IPS-15b (cell line): ENCODE results near the gene BNC2.

Experiments used
- H3K27me3 ChIP-seq: one replicate; pipeline ENCODE4 v1.6.1; 2013; ENCODE audit warnings: low read length; ENCODE audit not compliant: control insufficient read depth, insufficient read depth
- H3K36me3 ChIP-seq: one replicate; pipeline ENCODE4 v1.6.1; 2013; ENCODE audit warnings: low read length; ENCODE audit not compliant: control insufficient read depth, insufficient read depth
- H3K4me1 ChIP-seq: one replicate; pipeline ENCODE4 v1.6.1; 2013; ENCODE audit warnings: mild to moderate bottlenecking, low read length; ENCODE audit not compliant: control insufficient read depth, insufficient read depth
- H3K4me3 ChIP-seq: one replicate; pipeline ENCODE4 v1.5.1; 2013; ENCODE audit warnings: low read depth, low read length
- H3K9ac ChIP-seq: one replicate; pipeline ENCODE4 v1.6.1; 2013; ENCODE audit warnings: low read depth, mild to moderate bottlenecking, low read length
- H3K9me3 ChIP-seq: one replicate; pipeline ENCODE4 v1.6.1; 2013; ENCODE audit warnings: mild to moderate bottlenecking, low read length; ENCODE audit not compliant: control insufficient read depth, insufficient read depth

Gene BNC2

GRCh38 chr9:16704116-16705110 is 166.1 kb downstream of the BNC2 start:
- H3K9me3 ChIP-seq = no peaks in the 10 kb centered on the region
- H3K4me1 ChIP-seq = peaks cover 34% of the 10 kb centered on the region
- H3K27me3 ChIP-seq = no peaks in the 10 kb centered on the region
- no peak overlapping the region for H3K4me3 ChIP-seq
- H3K9ac ChIP-seq = no peak overlapping the region
- H3K36me3 ChIP-seq = no peaks in the 10 kb centered on the region

DNA sequence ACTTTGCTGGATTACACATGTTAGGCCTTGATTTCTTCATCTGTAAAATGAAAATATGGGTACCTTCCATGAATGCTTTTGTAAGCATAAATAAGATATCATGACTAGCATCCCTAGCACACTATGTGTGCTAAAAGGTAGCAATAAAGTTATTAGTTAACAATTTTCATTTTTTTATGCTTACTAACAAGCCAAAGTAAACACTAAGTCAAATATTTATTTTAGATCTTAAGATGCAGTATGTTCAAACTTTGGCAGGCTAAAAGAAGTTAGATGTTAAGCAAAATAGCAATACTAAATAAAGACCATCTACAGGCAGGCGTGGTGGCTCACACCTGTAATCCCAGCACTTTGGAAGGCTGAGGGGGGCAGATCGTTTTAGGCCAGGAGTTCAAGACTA is 169.1 kb downstream of the BNC2 start:
- no peaks in the 10 kb centered on the region for H3K36me3 ChIP-seq
- H3K4me1 ChIP-seq = peaks cover 16% of the 10 kb centered on the region
- no peak overlapping the region for H3K4me3 ChIP-seq
- H3K9me3 ChIP-seq = no peaks in the 10 kb centered on the region
- H3K27me3 ChIP-seq = no peaks in the 10 kb centered on the region
- no peak overlapping the region for H3K9ac ChIP-seq

GRCh38 chr9:16693616-16694015 is 176.9 kb downstream of the BNC2 start:
- Histone ChIP-seq H3K27me3 (no peaks in the 10 kb centered on the region), H3K36me3 (no peaks in the 10 kb centered on the region), H3K4me1 (peaks cover 6% of the 10 kb centered on the region), H3K9me3 (no peaks in the 10 kb centered on the region), H3K9ac (no peak overlapping the region), H3K4me3 (no peak overlapping the region)

DNA sequence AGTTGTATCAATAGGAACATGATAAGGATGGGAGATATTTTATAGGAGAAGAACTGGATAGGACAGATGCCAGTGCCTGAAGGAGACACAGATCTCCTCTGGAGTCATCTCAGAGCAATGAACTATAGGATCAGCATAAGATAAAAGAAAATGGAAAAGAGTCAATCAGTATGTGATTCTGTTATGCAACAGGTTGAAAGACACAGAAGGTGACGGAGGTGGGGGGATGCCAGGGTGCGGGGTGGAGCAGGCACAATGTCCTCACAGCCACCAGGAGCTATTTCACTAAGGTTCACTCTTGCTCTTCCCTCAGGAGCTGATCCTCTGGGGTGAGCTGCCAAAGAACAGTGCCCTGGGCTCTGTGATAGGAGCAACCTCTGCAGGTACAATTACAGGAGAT is 179.8 kb downstream of the BNC2 start:
- H3K4me3 ChIP-seq = no peak overlapping the region
- no peaks in the 10 kb centered on the region for H3K36me3 ChIP-seq
- H3K27me3 ChIP-seq = no peaks in the 10 kb centered on the region
- H3K9ac ChIP-seq = no peak overlapping the region
- peaks cover 9% of the 10 kb centered on the region for H3K4me1 ChIP-seq
- no peaks in the 10 kb centered on the region for H3K9me3 ChIP-seq

DNA sequence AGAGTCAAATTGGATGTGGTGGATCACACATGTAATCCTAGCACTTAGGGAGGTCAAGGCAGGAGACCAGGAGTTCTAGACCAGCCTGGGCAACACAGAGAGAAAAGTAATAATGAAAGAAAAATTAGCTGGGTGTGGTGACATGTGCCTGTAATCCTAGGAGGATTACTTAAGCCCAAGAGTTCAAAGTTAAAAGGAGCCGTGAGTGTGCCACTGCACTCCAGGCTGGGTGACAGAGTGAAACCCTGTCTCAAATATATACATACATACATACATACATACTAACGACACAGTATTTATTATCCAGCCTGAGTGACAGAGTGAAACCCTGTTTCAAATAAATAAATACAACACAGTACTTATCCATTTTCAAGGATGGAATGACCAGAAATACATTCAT is 180.3 kb downstream of the BNC2 start:
- Histone ChIP-seq H3K9ac (no peak overlapping the region), H3K27me3 (no peaks in the 10 kb centered on the region), H3K4me3 (no peak overlapping the region), H3K36me3 (no peaks in the 10 kb centered on the region), H3K9me3 (no peaks in the 10 kb centered on the region), H3K4me1 (peaks cover 9% of the 10 kb centered on the region)

- Histone ChIP-seq H3K9me3 (no peaks in the 10 kb centered on the region), H3K4me1 (peaks cover 9% of the 10 kb centered on the region), H3K27me3 (no peaks in the 10 kb centered on the region), H3K9ac (no peak overlapping the region), H3K36me3 (no peaks in the 10 kb centered on the region), H3K4me3 (no peak overlapping the region)
These were observed 181.0 kb downstream of the BNC2 start for GRCh38 chr9:16689351-16689938.

DNA sequence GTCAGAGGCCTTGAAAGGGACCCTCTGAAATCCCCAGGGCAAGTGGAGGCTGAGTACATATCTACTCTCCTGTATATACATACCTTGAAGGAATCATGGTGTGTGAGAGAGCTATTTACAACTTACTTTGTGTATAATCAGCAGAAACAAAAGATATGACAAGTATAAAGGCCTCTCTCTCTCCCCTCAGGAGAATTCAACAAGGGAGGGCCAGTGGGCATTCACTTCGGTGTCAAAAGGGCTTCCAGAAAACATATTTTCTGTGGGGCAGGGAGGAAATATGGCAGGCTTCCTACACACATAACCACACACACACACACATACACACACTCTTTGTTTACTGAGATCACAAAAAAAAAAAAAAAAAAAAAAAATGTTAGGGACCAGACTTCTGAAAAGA is 181.7 kb downstream of the BNC2 start:
- no peaks in the 10 kb centered on the region for H3K36me3 ChIP-seq
- no peaks in the 10 kb centered on the region for H3K27me3 ChIP-seq
- H3K4me3 ChIP-seq = no peak overlapping the region
- no peak overlapping the region for H3K9ac ChIP-seq
- peaks cover 7% of the 10 kb centered on the region for H3K4me1 ChIP-seq
- H3K9me3 ChIP-seq = no peaks in the 10 kb centered on the region

DNA sequence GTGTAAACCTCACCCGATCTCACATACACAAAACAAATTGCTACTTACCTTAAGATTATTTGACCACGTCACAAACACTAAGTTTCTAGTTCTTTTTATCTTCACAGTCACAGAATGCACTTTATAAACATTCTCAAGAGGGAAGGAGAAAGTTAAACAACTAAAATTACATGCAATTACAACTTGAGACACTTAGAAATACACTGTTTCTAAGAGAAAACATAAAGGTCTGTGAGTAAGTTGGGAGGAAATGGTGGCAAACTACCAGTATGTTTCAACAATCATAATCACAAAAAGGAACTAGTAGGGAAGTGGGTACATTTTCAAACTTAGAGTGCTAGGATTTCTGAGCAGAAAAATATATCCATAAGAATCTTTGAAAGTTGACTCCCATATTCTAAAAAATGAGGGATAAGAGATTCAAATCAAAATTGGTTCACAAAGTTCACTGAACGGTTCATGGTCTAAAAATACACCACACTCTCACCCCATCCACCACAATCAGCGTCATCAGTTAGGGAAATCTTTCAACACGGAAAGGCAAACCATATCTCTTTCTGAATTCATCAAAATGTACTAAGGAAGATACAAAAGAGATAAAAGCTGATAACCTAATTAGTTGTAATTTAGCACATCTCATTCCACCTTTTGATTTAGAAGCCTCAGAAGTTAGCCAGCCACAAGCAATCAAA is 182.6 kb downstream of the BNC2 start:
- no peaks in the 10 kb centered on the region for H3K36me3 ChIP-seq
- peaks cover 5% of the 10 kb centered on the region for H3K4me1 ChIP-seq
- no peak overlapping the region for H3K4me3 ChIP-seq
- H3K9ac ChIP-seq = no peak overlapping the region
- no peaks in the 10 kb centered on the region for H3K27me3 ChIP-seq
- no peaks in the 10 kb centered on the region for H3K9me3 ChIP-seq

- Histone ChIP-seq H3K9ac (no peak overlapping the region), H3K4me1 (peaks cover 10% of the 10 kb centered on the region), H3K9me3 (no peaks in the 10 kb centered on the region), H3K4me3 (no peak overlapping the region), H3K36me3 (no peaks in the 10 kb centered on the region), H3K27me3 (no peaks in the 10 kb centered on the region)
These were observed 187.1 kb downstream of the BNC2 start for GRCh38 chr9:16683326-16683725.

- Histone ChIP-seq H3K4me3 (no peak overlapping the region), H3K9me3 (no peaks in the 10 kb centered on the region), H3K4me1 (peaks cover 7% of the 10 kb centered on the region), H3K9ac (no peak overlapping the region), H3K36me3 (no peaks in the 10 kb centered on the region), H3K27me3 (no peaks in the 10 kb centered on the region)
These were observed 188.2 kb downstream of the BNC2 start for GRCh38 chr9:16682273-16682672.

GRCh38 chr9:16681652-16681987 is 188.8 kb downstream of the BNC2 start:
- H3K9ac ChIP-seq = no peak overlapping the region
- H3K27me3 ChIP-seq = no peaks in the 10 kb centered on the region
- peaks cover 7% of the 10 kb centered on the region for H3K4me1 ChIP-seq
- no peak overlapping the region for H3K4me3 ChIP-seq
- H3K36me3 ChIP-seq = no peaks in the 10 kb centered on the region
- H3K9me3 ChIP-seq = no peaks in the 10 kb centered on the region
